A549 treated with AZD9567 at 1 μM for 4 hours (cell line): ENCODE data around the gene CER1. TPM values are rescaled to one million over a fixed set of nuclear protein-coding genes. Genes with fewer than 3 reads are reported as not detected.

Experiments
- total RNA-seq: library from RNA; stranded (reverse); fragments of 200-300 nt; extraction: Qiagen RNA extraction; gene quantifications from 5 replicates; pipeline ENCODE4 v1.2.3, GENCODE V29; 2022; ENCODE audit not compliant: insufficient read depth

The CER1 gene, protein sequence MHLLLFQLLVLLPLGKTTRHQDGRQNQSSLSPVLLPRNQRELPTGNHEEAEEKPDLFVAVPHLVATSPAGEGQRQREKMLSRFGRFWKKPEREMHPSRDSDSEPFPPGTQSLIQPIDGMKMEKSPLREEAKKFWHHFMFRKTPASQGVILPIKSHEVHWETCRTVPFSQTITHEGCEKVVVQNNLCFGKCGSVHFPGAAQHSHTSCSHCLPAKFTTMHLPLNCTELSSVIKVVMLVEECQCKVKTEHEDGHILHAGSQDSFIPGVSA
- not detected in 5 replicates for total RNA-seq

DNA sequence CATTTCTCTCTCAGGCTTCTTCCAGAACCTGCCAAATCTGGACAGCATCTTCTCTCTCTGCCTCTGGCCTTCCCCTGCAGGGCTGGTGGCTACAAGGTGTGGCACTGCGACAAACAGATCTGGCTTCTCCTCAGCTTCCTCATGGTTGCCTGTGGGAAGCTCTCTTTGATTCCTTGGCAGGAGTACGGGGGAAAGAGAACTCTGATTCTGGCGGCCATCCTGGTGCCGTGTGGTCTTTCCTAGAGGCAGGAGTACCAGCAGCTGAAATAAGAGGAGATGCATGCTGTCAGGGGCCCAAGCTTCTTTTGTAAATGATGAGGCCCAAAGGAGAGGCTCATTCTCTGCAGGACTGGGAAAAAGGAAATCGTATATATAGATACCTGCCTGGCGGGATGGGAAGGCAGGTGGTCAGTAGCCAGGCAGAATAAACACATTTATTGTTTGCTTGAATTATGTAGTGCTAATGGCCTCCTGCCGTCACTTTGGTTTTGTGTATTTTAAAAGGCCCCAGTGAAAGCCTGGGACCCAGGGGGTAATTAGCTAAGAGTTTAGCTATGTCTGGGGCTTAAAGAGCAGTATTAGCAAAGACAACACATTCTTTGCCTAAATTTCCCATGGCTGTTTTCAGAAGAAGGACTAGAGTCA lies at the start of gene CER1:
Gene CER1 (minus strand): TSS at position 343 of the 645 bp plus-strand sequence. CDS start 61 bp downstream, at position 282.

DNA sequence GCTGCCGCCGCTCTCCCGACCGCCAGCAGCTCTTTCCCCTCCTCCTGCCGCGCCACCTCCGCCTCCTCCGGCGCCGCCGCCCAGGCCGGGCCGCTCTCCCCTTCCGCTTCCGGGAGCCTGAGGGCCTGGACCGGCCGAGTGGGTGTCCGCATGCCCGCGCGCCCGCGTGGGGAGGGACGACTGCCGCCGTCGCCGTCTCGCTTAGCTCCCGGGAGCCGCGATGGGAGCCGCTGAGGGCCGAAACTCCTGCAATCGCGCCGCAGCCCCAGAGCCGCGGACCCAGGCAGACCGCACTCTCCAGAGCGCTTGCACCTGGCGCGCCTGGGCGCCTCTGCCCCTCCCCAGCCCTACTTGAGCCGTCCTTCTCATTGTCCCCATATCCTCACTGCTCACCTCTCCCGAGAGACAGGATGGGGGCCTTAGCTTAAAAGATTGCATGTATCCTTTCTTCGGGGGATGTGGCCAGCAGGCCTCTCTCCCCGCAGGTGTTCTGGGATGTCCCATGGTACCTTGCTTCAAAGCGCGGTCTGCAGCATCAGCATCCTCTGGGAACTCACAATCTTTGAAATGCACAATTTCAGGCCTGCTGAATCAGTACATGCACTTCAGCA lies 29.2 kb downstream of the CER1 start, which contains the start of gene ZDHHC21:
Gene ZDHHC21 (minus strand): TSS at position 182 of the 611 bp plus-strand sequence. CDS start 19,092 bp downstream, outside the sequence.

Other genes starting within 250 kb of the CER1 start
- gene ZDHHC21, start 29.3 kb downstream of the CER1 start, total RNA-seq, result 1.7 to 3.3 TPM (median 2.6 TPM) in 5 replicates
- not detected in 5 replicates for gene FREM1, start 187.7 kb upstream of the CER1 start, total RNA-seq